ENCODE measurements around the gene MYO3B. TPM values are rescaled to one million over a fixed set of nuclear protein-coding genes. Genes with fewer than 3 reads are reported as not detected.

MYO3B gene
- total RNA-seq, 3 donors from 2014 or later (not counting 1 experiment from before 2014, with no cell fraction given): 0.68 to 0.88 (median 0.75) TPM

DNA sequence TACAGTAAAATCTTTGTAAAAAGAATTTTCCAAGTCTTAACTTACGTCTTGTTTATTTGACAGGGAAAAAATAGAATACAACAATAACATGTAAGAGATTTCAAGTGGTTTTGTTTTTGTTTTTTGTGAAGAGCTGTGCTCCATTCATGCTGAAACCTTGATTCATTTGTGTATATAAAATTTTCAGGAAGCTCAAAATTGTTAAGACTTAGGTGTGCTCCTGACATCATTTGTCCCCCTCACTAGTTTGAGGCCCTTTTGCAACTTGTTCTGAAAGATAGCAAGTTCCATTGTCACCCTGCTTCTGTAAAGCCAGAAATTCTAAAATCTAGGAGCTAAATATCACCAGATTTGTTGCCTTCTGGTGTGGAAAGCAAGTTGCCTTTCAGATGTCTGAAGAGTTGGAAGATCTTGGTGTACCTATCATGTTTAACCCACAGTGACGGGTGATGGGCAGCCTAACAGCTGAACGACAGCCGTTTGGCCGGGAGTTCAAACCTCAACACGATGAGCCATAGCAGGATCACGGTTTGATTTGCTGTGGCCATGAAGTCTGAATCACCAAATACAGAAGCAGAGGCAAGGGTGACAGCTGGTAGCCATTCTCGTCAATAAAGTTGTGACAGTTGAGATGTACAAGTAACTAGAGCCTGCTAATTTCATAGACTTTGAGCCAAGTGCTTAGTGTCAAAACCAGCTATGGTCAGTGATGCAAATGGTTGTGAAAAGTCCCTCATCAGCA, 331.7 kb downstream of the MYO3B start:
- peaks cover 9 to 12% of the 10 kb centered on the region in 2 donors for H3K4me1 Mint-ChIP-seq
- Histone ChIP-seq H3K4me3 (ENCODE audit: low read length) (no peak overlapping the region), H3K4me1 (ENCODE audit: control insufficient read depth, insufficient read depth, low read length) (peaks cover 12% of the 10 kb centered on the region), H3K27ac (ENCODE audit: low read length) (no peak overlapping the region), H3K36me3 (ENCODE audit: control insufficient read depth, insufficient read depth, low read length) (no peaks in the 10 kb centered on the region), H3K9me3 (ENCODE audit: control insufficient read depth, insufficient read depth, low read length) (no peaks in the 10 kb centered on the region), H3K27me3 (ENCODE audit: control insufficient read depth, insufficient read depth, low read length) (no peaks in the 10 kb centered on the region)
- TF ChIP-seq, protein P1, sequence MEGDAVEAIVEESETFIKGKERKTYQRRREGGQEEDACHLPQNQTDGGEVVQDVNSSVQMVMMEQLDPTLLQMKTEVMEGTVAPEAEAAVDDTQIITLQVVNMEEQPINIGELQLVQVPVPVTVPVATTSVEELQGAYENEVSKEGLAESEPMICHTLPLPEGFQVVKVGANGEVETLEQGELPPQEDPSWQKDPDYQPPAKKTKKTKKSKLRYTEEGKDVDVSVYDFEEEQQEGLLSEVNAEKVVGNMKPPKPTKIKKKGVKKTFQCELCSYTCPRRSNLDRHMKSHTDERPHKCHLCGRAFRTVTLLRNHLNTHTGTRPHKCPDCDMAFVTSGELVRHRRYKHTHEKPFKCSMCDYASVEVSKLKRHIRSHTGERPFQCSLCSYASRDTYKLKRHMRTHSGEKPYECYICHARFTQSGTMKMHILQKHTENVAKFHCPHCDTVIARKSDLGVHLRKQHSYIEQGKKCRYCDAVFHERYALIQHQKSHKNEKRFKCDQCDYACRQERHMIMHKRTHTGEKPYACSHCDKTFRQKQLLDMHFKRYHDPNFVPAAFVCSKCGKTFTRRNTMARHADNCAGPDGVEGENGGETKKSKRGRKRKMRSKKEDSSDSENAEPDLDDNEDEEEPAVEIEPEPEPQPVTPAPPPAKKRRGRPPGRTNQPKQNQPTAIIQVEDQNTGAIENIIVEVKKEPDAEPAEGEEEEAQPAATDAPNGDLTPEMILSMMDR (IDR thresholded peaks at IDR 0.05): no peak
- no peak for DNase-seq
- H3K4me3 Mint-ChIP-seq: no peak overlapping the region
- H3K27ac Mint-ChIP-seq: no peak overlapping the region
- no peak for ATAC-seq
- H3K27me3 Mint-ChIP-seq (ENCODE audit: low read depth in 2 of 2): peaks cover 16 to 50% of the 10 kb centered on the region in 2 donors
- intact Hi-C loops (cut with micrococcal nuclease): no loop called here
- no peaks in the 10 kb centered on the region for H3K36me3 Mint-ChIP-seq
- WGBS (ENCODE audit: insufficient coverage): 80% methylated on average over 7 of the region's 8 CpGs
- no peaks in the 10 kb centered on the region for H3K9me3 Mint-ChIP-seq

DNA sequence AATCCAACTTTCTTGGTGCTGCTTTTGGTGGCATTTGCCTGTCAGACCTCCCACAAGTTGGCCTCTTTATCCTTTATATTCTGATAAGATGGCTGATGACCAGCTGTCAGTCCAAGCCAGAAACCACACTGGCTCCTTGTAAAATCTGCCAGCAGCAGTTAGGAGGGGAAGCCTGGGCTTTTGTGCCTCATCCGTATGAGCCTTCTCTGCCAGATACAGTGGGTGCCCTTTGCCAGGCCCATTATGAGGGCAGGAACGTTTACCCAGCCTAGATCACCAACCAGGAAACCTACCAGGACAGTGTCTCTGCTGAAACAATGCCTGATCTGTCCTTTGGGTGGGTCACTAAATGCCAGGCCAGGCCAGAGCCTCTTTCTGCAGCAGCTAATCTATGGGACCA, 334.3 kb downstream of the MYO3B start:
- peaks cover 7% of the 10 kb centered on the region in 2 donors for H3K4me1 Mint-ChIP-seq
- ATAC-seq: no peak

DNA sequence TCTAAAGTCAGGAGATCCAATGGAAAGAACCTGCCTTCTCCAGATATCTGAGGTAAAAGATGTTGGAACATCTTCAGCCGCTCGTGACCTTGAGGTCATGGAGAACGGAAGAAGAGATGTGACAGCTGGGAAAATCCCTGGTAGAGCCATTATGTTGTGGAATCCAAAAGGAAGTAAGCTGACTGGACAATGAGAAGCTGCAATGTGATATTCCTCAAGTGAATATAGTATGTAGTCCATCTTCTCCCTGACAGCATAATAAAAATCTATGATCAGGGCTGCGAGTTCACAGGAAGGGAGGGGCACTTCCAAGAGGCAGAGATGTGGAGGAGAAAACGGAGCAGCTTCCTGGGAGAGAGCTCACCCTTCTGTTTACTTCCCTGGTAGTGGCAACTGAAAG, 336.2 kb downstream of the MYO3B start:
- no peaks in the 10 kb centered on the region for H3K4me1 ChIP-seq (ENCODE audit: control insufficient read depth, insufficient read depth, low read length)
- no peaks in the 10 kb centered on the region for H3K9me3 ChIP-seq (ENCODE audit: control insufficient read depth, insufficient read depth, low read length)
- Mint-ChIP-seq H3K9me3 (no peaks in the 10 kb centered on the region), H3K27ac (no peak overlapping the region), H3K4me1 (no peaks in the 10 kb centered on the region), H3K36me3 (no peaks in the 10 kb centered on the region), H3K27me3 (ENCODE audit: low read depth in 2 of 2) (peaks cover 12 to 41% of the 10 kb centered on the region in 2 donors), H3K4me3 (no peak overlapping the region)
- H3K4me3 ChIP-seq (ENCODE audit: low read length): no peak overlapping the region
- H3K27me3 ChIP-seq (ENCODE audit: control insufficient read depth, insufficient read depth, low read length): no peaks in the 10 kb centered on the region
- ATAC-seq (no peak), DNase-seq (no peak)
- intact Hi-C loops (cut with micrococcal nuclease): no loop called here
- 81% methylated on average over 5 of the region's 5 CpGs for WGBS (ENCODE audit: insufficient coverage)
- H3K36me3 ChIP-seq (ENCODE audit: control insufficient read depth, insufficient read depth, low read length): no peaks in the 10 kb centered on the region
- H3K27ac ChIP-seq (ENCODE audit: low read length): no peak overlapping the region
- TF ChIP-seq, protein P1 (IDR thresholded peaks at IDR 0.05): no peak

More for the DNA sequence above, 334.3 kb downstream of the MYO3B start:
- intact Hi-C loops (cut with micrococcal nuclease): no loop called here
- H3K4me3 ChIP-seq (ENCODE audit: low read length): no peak overlapping the region
- H3K27ac Mint-ChIP-seq: no peak overlapping the region
- no peaks in the 10 kb centered on the region for H3K36me3 Mint-ChIP-seq
- 74% methylated on average over 2 of the region's 2 CpGs for WGBS (ENCODE audit: insufficient coverage)
- H3K9me3 ChIP-seq (ENCODE audit: control insufficient read depth, insufficient read depth, low read length): no peaks in the 10 kb centered on the region
- H3K9me3 Mint-ChIP-seq: no peaks in the 10 kb centered on the region
- H3K4me3 Mint-ChIP-seq: no peak overlapping the region
- H3K27me3 Mint-ChIP-seq (ENCODE audit: low read depth in 2 of 2): peaks cover 15 to 42% of the 10 kb centered on the region in 2 donors
- no peaks in the 10 kb centered on the region for H3K36me3 ChIP-seq (ENCODE audit: control insufficient read depth, insufficient read depth, low read length)
- DNase-seq: no peak
- H3K27ac ChIP-seq (ENCODE audit: low read length): no peak overlapping the region
- TF ChIP-seq, protein P1 (IDR thresholded peaks at IDR 0.05): no peak
- peaks cover 8% of the 10 kb centered on the region for H3K4me1 ChIP-seq (ENCODE audit: control insufficient read depth, insufficient read depth, low read length)
- H3K27me3 ChIP-seq (ENCODE audit: control insufficient read depth, insufficient read depth, low read length): no peaks in the 10 kb centered on the region

DNA sequence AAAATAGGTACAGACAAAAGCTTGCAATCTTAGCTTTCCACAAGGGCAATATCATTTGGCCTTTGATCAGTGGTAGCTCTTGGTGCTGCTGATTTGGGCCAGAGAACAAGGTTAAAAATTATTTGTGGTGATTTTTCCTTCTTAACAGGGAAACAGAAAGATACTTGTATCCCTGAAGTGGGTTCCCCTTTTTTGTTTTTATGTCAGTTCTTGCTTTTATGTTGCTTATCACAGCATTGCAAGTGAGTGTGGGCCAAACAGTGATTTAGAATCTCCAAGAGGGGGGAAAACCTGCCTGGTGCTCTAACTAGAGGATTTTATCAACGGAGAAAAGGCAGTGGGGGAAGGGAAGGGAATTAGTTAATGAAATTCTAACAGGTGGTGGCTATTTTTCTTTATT, 339.6 kb downstream of the MYO3B start:
- Mint-ChIP-seq H3K27ac (no peak overlapping the region), H3K27me3 (ENCODE audit: low read depth in 2 of 2) (peaks cover 12 to 26% of the 10 kb centered on the region in 2 donors), H3K9me3 (no peaks in the 10 kb centered on the region), H3K4me1 (no peaks in the 10 kb centered on the region), H3K36me3 (no peaks in the 10 kb centered on the region), H3K4me3 (no peak overlapping the region)
- H3K27me3 ChIP-seq (ENCODE audit: control insufficient read depth, insufficient read depth, low read length): no peaks in the 10 kb centered on the region
- WGBS (ENCODE audit: insufficient coverage): 14% methylated on average over 1 of the region's 1 CpG
- no peak overlapping the region for H3K27ac ChIP-seq (ENCODE audit: low read length)
- no peaks in the 10 kb centered on the region for H3K9me3 ChIP-seq (ENCODE audit: control insufficient read depth, insufficient read depth, low read length)
- intact Hi-C loops (cut with micrococcal nuclease): no loop called here
- no peaks in the 10 kb centered on the region for H3K4me1 ChIP-seq (ENCODE audit: control insufficient read depth, insufficient read depth, low read length)
- ATAC-seq (no peak), DNase-seq (no peak)
- no peaks in the 10 kb centered on the region for H3K36me3 ChIP-seq (ENCODE audit: control insufficient read depth, insufficient read depth, low read length)
- TF ChIP-seq, protein P1 (IDR thresholded peaks at IDR 0.05): no peak
- no peak overlapping the region for H3K4me3 ChIP-seq (ENCODE audit: low read length)
